GM12892 (cell line): ENCODE measurements around the gene KCNN2.

Experiments
- POLR2A ChIP-seq: IDR thresholded peaks from 2 replicates; pipeline ENCODE4 v1.6.1; 2011; ENCODE audit warnings: low read depth, low read length, control low read depth
- POLR2AphosphoS5 ChIP-seq: IDR thresholded peaks from 2 replicates; pipeline ENCODE4 v1.6.1; 2011; ENCODE audit warnings: low read depth, low read length, control low read depth

- TF ChIP-seq POLR2A (no peak), POLR2AphosphoS5 (no peak)
These were observed 3.5 kb upstream of the KCNN2 start for GRCh38 chr5:114358329-114358728.
